Neural progenitor cell (in vitro differentiated cells): ENCODE results near the gene VMO1. TPM values are rescaled to one million over a fixed set of nuclear protein-coding genes. Genes with fewer than 3 reads are reported as not detected.
A peak's percentile ranks its signal among the peaks of the same experiment; 100 is the strongest.

Source experiments
- DNase-seq: peaks from one replicate; pipeline ENCODE4 v3.0.0-alpha.2; 2016; ENCODE audit warnings: low spot score
- H2AFZ ChIP-seq: fragments of 200-600 bp; sonication (generic); replicated peaks from 2 replicates; pipeline ENCODE4 v1.6.1; 2016; ENCODE audit warnings: antibody characterized with exemption
- H3F3A ChIP-seq: fragments of 200-600 bp; sonication (generic); 2 replicates; pipeline ENCODE4 v1.6.1; 2016; ENCODE audit warnings: antibody characterized with exemption, low read depth
- H3K27ac ChIP-seq: fragments of 200-600 bp; sonication (generic); 2 replicates; pipeline ENCODE4 v1.5.1; 2016; ENCODE audit warnings: mild to moderate bottlenecking
- H3K27me3 ChIP-seq: fragments of 200-600 bp; sonication (generic); 2 replicates; pipeline ENCODE4 v1.6.1; 2016; ENCODE audit warnings: mild to moderate bottlenecking, moderate library complexity
- H3K36me3 ChIP-seq: fragments of 200-600 bp; sonication (generic); 2 replicates; pipeline ENCODE4 v1.5.1; 2016
- H3K4me1 ChIP-seq: fragments of 200-600 bp; sonication (generic); 2 replicates; pipeline ENCODE4 v1.6.1; 2016; ENCODE audit warnings: mixed run types
- H3K4me2 ChIP-seq: fragments of 200-600 bp; sonication (generic); 2 replicates; pipeline ENCODE4 v1.6.1; 2016
- H3K4me3 ChIP-seq: fragments of 200-600 bp; sonication (generic); 2 replicates; pipeline ENCODE4 v1.5.1; 2016
- H3K79me2 ChIP-seq: fragments of 200-600 bp; sonication (generic); 2 replicates; pipeline ENCODE4 v1.6.1; 2016; ENCODE audit warnings: low read depth
- H3K9ac ChIP-seq: fragments of 200-600 bp; sonication (generic); 2 replicates; pipeline ENCODE4 v1.6.1; 2016
- H3K9me3 ChIP-seq: fragments of 200-600 bp; sonication (generic); 2 replicates; pipeline ENCODE4 v1.5.1; 2016; ENCODE audit warnings: low read depth
- H4K20me1 ChIP-seq: fragments of 200-600 bp; sonication (generic); 2 replicates; pipeline ENCODE4 v1.6.1; 2016; ENCODE audit warnings: low read depth
- H3K27ac Mint-ChIP-seq: 3 replicates; pipeline ENCODE4 v1.8.0; 2021; ENCODE audit warnings: mixed read lengths
- H3K27me3 Mint-ChIP-seq: 2 replicates; pipeline ENCODE4 v1.8.0; 2022; ENCODE audit warnings: low read depth, mild to moderate bottlenecking, inconsistent platforms, moderate library complexity, mixed read lengths; ENCODE audit not compliant: insufficient read depth
- H3K36me3 Mint-ChIP-seq: 3 replicates; pipeline ENCODE4 v1.8.0; 2021; ENCODE audit warnings: mixed read lengths
- H3K4me1 Mint-ChIP-seq: 3 replicates; pipeline ENCODE4 v1.8.0; 2021; ENCODE audit warnings: mixed read lengths
- H3K4me3 Mint-ChIP-seq: 3 replicates; pipeline ENCODE4 v1.8.0; 2021; ENCODE audit warnings: mild to moderate bottlenecking, moderate library complexity, mixed read lengths
- H3K9me3 Mint-ChIP-seq: 3 replicates; pipeline ENCODE4 v1.8.0; 2020; ENCODE audit warnings: mixed read lengths
- CTCF ChIP-seq: fragments of 200-600 bp; sonication (generic); IDR thresholded peaks from 2 replicates; pipeline ENCODE4 v1.5.1; 2017; ENCODE audit warnings: antibody characterized with exemption, mild to moderate bottlenecking
- EZH2 ChIP-seq: fragments of 200-600 bp; sonication (generic); IDR thresholded peaks from 2 replicates; pipeline ENCODE4 v1.6.1; 2017; ENCODE audit warnings: antibody characterized with exemption, mild to moderate bottlenecking, moderate library complexity
- EZH2phosphoT487 ChIP-seq: fragments of 200-600 bp; sonication (generic); IDR thresholded peaks from 2 replicates; pipeline ENCODE4 v1.6.1; 2017; ENCODE audit warnings: antibody characterized with exemption
- total RNA-seq: library from RNA; depleted of rRNA; stranded (reverse); fragments of >200 nt; gene quantifications from 2 replicates; pipeline ENCODE4 v1.2.3, GENCODE V29; 2015; ENCODE audit warnings: low replicate concordance

The VMO1 gene
- total RNA-seq, 1 donor from 2014 or later: not detected

- Histone ChIP-seq H3F3A (peaks cover 19% of the 10 kb centered on the region), H3K9me3 (no peaks in the 10 kb centered on the region), H4K20me1 (no peaks in the 10 kb centered on the region), H3K27me3 (peaks cover 93% of the 10 kb centered on the region), H3K4me1 (peaks cover 6% of the 10 kb centered on the region), H3K4me2 (no peak overlapping the region), H3K36me3 (no peaks in the 10 kb centered on the region), H2AFZ (no peak overlapping the region), H3K27ac (no peak overlapping the region), H3K4me3 (no peak overlapping the region), H3K79me2 (no peaks in the 10 kb centered on the region), H3K9ac (no peak overlapping the region)
- no peak for DNase-seq
- Mint-ChIP-seq H3K36me3 (no peaks in the 10 kb centered on the region), H3K27me3 (peaks cover 61% of the 10 kb centered on the region), H3K4me3 (peak overlapping the region; percentile 46), H3K4me1 (peaks cover 8% of the 10 kb centered on the region), H3K9me3 (peaks cover 8% of the 10 kb centered on the region), H3K27ac (no peak overlapping the region)
- TF ChIP-seq EZH2phosphoT487: no peak
- TF ChIP-seq EZH2: no peak
- TF ChIP-seq CTCF: no peak
Measured at GRCh38 chr17:4743898-4744297, 42.3 kb downstream of the VMO1 start.

GRCh38 chr17:4743216-4743615, 42.9 kb downstream of the VMO1 start:
- Mint-ChIP-seq H3K4me1 (peaks cover 14% of the 10 kb centered on the region), H3K4me3 (no peak overlapping the region), H3K27ac (no peak overlapping the region), H3K9me3 (peaks cover 5% of the 10 kb centered on the region), H3K27me3 (peaks cover 63% of the 10 kb centered on the region), H3K36me3 (no peaks in the 10 kb centered on the region)
- no peak overlapping the region for H3K27ac ChIP-seq
- no peaks in the 10 kb centered on the region for H3K79me2 ChIP-seq
- H3K9me3 ChIP-seq: no peaks in the 10 kb centered on the region
- peaks cover 19% of the 10 kb centered on the region for H3F3A ChIP-seq
- DNase-seq: no peak
- no peaks in the 10 kb centered on the region for H3K36me3 ChIP-seq
- no peak for TF ChIP-seq EZH2phosphoT487
- no peak for TF ChIP-seq EZH2
- no peak for TF ChIP-seq CTCF
- no peak overlapping the region for H3K4me2 ChIP-seq
- peaks cover 6% of the 10 kb centered on the region for H4K20me1 ChIP-seq
- no peak overlapping the region for H3K9ac ChIP-seq
- no peak overlapping the region for H3K4me3 ChIP-seq
- peaks cover 7% of the 10 kb centered on the region for H3K4me1 ChIP-seq
- H2AFZ ChIP-seq: no peak overlapping the region
- peaks cover 93% of the 10 kb centered on the region for H3K27me3 ChIP-seq

- no peaks in the 10 kb centered on the region for H3K79me2 ChIP-seq
- H3K9me3 Mint-ChIP-seq: peaks cover 5% of the 10 kb centered on the region
- H3K9ac ChIP-seq: no peak overlapping the region
- peaks cover 6% of the 10 kb centered on the region for H4K20me1 ChIP-seq
- no peak overlapping the region for H3K27ac ChIP-seq
- peaks cover 19% of the 10 kb centered on the region for H3F3A ChIP-seq
- no peaks in the 10 kb centered on the region for H3K36me3 ChIP-seq
- peaks cover 14% of the 10 kb centered on the region for H3K4me1 Mint-ChIP-seq
- H2AFZ ChIP-seq: no peak overlapping the region
- H3K27ac Mint-ChIP-seq: no peak overlapping the region
- H3K4me3 ChIP-seq: no peak overlapping the region
- H3K27me3 Mint-ChIP-seq: peaks cover 65% of the 10 kb centered on the region
- H3K27me3 ChIP-seq: peaks cover 93% of the 10 kb centered on the region
- H3K4me3 Mint-ChIP-seq: peak overlapping the region; percentile 25
- peaks cover 7% of the 10 kb centered on the region for H3K4me1 ChIP-seq
- no peak for TF ChIP-seq EZH2phosphoT487
- no peak for TF ChIP-seq EZH2
- TF ChIP-seq CTCF: no peak
- no peaks in the 10 kb centered on the region for H3K9me3 ChIP-seq
- DNase-seq: no peak
- H3K4me2 ChIP-seq: no peak overlapping the region
- no peaks in the 10 kb centered on the region for H3K36me3 Mint-ChIP-seq
Measured at GRCh38 chr17:4742629-4743028, 43.5 kb downstream of the VMO1 start.
